Panc1 (cell line): Measurements from ENCODE around the gene BCAS3.

Source experiments
- CTCF ChIP-seq: fragments of 450-650 bp; IDR thresholded peaks from 2 replicates; pipeline ENCODE4 v1.5.1; 2017; ENCODE audit warnings: mild to moderate bottlenecking
- REST ChIP-seq, 2 experiments: IDR thresholded peaks; 2 replicates each; pipeline ENCODE4 v1.6.1; 2011 to 2012; ENCODE audit warnings: low read depth in 2 of 2, control low read depth in 1 of 2, low read length in 1 of 2, mild to moderate bottlenecking in 1 of 2, moderate library complexity in 1 of 2; ENCODE audit not compliant: insufficient read depth in 1 of 2

GRCh38 chr17:60749050-60749449, 71.4 kb downstream of the BCAS3 start:
- TF ChIP-seq REST (IDR thresholded peaks at IDR 0.05; ENCODE audit: insufficient read depth in 1 of 2, low read depth in 2 of 2, low read length in 1 of 2) (no peak), CTCF (no peak)
